Measurements from ENCODE around the gene GPR180.
"Not testable (repeated sequence)": the region's sequence is repeated elsewhere in the genome, so short reads cannot be mapped to it uniquely, and the experiment has no call there.

GPR180 gene

GRCh38 chr13:94596575-94596971 lies 5.1 kb upstream of the GPR180 start:
- DNase-seq (ENCODE audit: low spot score) = no peak

DNA sequence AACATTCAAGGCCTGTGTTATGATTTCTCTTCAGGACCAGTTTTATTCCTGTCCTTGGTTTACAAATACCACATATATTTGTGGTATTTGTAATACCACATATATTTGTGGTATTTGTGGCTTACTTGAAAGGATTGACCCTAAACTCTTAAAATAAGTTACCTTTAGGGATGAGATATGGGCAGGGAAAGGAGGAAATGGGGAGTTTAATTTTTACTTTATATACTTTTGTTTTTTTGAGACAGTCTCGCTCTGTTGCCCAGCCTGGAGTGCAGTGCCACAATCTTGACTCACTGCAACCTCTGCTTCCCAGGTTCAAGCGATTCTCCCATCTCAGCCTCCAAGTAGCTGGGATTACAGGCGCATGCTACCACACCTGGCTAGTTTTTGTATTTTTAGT lies 3.4 kb upstream of the GPR180 start:
- DNase-seq (ENCODE audit: low spot score) = no peak

DNA sequence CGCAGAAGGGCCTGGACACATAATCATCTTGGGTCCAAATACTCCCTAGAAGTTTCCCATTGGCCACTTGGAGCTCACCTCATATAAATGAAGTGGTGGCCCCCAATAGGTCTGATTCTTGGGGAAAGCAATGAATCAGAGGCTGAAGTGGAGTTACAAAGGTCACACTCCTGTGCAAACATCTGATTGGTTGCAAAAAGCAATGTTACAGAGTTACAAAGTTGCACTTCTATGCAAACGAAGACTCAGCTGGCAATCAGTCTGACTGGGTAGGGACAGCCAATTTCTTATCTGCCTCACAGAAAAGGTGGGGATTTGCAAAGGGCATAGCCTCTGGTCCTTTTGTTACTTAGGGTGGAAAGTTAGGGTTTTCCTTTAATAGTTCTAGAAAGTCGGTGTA lies 1.8 kb upstream of the GPR180 start:
- no peak for DNase-seq (ENCODE audit: low spot score)

DNA sequence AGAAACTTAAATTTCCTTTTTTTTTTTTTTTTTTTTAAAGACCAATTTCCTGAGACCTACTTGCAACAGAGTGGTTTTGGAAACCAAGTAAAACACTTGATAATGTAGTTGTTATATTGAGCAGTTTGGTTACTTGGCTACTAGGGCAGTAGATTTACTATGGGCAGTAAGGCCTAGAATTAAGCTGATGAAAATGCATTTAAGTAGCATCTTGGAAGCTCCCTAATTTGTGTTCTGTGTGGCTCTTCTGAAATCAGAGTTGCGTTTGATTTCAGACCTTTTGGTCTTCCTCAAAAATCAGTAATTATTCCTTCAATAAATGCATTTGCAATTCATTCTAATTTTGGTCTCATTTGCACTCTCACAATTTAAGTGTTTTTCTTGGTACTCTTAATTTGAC lies 810 bp downstream of the GPR180 start:
- DNase-seq (ENCODE audit: low spot score) = no peak

DNA sequence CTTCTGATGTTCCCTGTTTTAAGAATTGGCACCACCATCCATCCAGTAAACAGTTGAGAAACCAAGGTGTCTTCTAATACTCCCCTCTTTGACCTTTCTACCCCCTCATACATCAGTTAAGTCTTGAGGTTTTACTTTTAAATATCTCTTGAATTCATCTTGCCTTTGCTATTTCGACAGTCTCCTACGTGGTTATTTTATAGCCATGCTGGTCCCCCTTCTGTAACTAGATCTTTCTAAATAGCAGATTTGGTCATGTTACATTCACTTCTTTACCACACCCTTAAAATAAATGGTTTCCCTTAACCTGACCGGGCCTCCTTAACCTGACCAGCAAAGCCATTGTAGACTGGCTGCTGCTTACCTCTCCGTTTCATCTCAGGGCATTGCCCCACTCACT lies 5.4 kb downstream of the GPR180 start:
- DNase-seq (ENCODE audit: low spot score) = no peak

DNA sequence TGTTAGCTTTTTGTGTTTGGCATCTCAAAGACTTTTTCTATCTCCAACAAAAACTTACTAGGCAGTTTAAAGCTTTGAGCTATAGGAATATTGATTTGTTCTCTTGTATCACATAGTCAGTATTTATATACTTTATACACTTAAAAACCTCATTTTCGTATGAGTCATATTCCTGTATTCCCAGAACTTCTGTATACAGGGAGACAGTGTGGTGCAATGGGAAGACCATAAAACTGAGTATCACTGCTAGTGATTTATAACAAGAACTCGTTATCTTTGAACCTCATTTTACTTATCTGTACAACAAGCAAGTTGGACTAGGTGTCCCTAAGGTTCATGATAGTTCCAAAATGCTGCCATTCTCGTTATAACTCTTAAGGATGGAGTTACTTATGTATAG lies 6.3 kb downstream of the GPR180 start:
- no peak for DNase-seq (ENCODE audit: low spot score)

- DNase-seq (ENCODE audit: low spot score) = peak; percentile 54
Observed at GRCh38 chr13:94608586-94608985, 6.9 kb downstream of the GPR180 start.

- peak; percentile 38 for DNase-seq (ENCODE audit: low spot score)
Observed at GRCh38 chr13:94609196-94609595, 7.5 kb downstream of the GPR180 start.

DNA sequence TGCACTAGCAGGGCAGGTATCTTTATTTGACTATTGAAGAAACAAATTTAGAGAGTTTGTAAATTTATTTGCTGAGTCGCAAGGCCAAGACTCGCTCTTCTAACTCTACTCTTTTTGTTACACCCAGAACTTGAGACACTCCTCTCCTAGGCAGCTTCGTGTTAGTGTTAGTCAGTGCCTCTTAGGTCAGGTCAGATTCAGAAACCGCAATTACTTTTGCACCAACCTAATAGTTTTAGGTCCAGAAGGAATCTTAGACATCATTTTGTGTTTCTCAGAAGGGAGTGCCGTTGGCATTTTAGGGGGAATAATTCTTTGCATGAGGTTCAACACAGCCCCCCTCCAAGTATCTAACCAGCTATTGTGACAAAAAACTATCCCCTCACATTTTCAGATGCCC lies 8.8 kb downstream of the GPR180 start:
- DNase-seq (ENCODE audit: low spot score) = no peak

DNA sequence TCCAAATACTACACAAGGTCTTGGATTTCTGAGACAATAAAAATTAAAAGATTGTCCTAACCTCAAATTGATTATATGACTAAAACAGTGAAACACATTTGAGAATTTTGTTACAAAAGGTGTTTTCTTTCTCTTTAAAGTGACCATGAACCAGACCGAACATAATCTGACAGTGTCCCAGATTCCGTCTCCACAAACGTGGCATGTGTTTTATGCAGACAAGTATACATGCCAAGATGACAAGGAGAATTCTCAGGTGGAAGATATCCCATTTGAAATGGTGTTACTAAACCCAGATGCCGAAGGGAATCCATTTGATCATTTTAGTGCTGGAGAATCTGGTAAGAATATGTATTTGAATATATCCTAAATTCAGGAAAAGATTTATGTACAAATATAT lies 10.4 kb downstream of the GPR180 start:
- peak; percentile 70 for DNase-seq (ENCODE audit: low spot score)

GRCh38 chr13:94613051-94613450 lies 11.4 kb downstream of the GPR180 start:
- no peak for DNase-seq (ENCODE audit: low spot score)

GRCh38 chr13:94617389-94618000 lies 15.8 kb downstream of the GPR180 start:
- DNase-seq (ENCODE audit: low spot score) = peak; percentile 61

- DNase-seq (ENCODE audit: low spot score) = peak; percentile 54
Observed at GRCh38 chr13:94620286-94620896, 18.7 kb downstream of the GPR180 start.

DNA sequence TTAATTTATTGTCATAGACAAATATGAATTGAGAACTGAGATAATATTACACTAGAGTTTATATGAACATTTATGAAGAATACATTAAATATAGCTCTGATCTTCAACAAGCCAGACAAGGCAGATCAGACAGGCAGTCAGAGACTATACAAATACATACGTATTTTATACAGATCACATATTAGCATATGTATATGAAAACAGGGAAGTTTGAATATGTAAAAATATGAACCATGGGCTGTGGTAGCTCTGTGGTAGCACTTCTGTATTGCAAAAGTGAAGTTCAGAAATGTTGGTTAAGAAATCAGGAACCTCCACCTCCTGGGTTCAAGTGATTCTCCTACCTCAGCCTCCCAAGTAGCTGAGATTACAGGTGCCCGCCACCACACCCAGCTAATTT lies 20.7 kb downstream of the GPR180 start:
- DNase-seq (ENCODE audit: low spot score) = no peak

GRCh38 chr13:94623316-94623715 lies 21.7 kb downstream of the GPR180 start:
- DNase-seq (ENCODE audit: low spot score) = no peak

GRCh38 chr13:94630858-94631257 lies 29.2 kb downstream of the GPR180 start:
- DNase-seq (ENCODE audit: low spot score) = no peak

DNA sequence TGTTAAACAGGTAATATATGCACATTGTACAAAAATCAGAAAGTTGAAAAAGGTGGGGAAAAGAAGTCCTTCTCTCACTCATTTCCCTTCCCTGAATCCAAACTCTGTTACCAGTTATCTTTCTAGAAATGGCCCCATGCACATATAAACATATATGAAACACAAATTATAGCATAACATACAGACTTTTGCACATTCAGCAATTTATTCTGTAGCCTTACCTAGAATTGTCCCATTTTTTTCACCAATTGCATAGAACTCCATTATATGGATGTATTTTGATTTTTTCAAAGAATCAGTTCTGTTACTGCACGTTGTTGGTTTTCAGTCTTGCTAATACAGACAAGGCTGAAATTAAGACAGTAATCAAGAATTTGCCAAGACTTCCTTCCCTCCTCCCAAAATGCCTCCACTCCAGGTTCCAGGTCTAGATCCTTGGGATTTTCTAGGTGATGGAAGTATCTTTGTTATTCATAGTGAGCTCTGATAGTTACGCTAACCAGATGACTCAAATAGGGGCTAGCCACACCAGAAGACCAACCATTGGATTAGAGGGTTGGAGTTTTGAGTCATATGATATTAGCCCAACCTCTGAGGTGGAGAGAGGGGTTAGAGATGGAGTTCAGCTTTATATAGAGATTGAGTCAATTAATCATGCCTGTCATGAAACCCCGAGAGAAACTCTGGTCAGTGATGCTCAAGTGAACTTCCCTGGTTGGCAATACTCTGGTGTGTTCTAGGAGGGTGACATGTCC lies 30.7 kb downstream of the GPR180 start:
- no peak for DNase-seq (ENCODE audit: low spot score)

- not testable (repeated sequence) for DNase-seq (ENCODE audit: low spot score)
Observed at GRCh38 chr13:94636096-94636495, 34.4 kb downstream of the GPR180 start.

- no peak for DNase-seq (ENCODE audit: low spot score)
Observed at GRCh38 chr13:94636942-94637578, 35.4 kb downstream of the GPR180 start.

GRCh38 chr13:94637677-94638076 lies 36.0 kb downstream of the GPR180 start:
- not testable (repeated sequence) for DNase-seq (ENCODE audit: low spot score)

DNA sequence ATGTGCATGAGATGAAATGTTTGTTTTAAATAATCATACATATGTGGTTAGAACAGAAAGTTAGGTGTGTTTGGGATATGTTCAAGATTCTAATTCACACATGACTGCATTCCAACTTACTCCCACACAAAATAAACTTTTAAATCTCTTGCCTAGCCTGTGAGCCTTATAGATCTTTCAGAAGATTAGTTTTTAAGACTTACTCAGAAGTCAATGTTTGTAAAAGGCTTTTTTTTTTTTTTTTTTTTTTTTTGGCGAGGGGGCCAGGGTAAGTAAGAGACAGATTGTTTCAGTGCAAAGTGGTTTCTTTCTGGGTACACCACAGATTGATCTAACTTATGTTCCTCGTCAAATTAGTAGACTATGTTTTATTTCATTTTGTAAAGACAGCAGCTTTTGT lies 39.1 kb downstream of the GPR180 start:
- DNase-seq (ENCODE audit: low spot score) = no peak

- DNase-seq (ENCODE audit: low spot score) = no peak
Observed at GRCh38 chr13:94641409-94641941, 39.8 kb downstream of the GPR180 start.

- DNase-seq (ENCODE audit: low spot score) = no peak
Observed at GRCh38 chr13:94646904-94647303, 45.2 kb downstream of the GPR180 start.
